ENCODE measurements around the gene TRIM63. TPM values are rescaled to one million over a fixed set of nuclear protein-coding genes. Genes with fewer than 3 reads are reported as not detected.
"Not testable (repeated sequence)": the region's sequence is repeated elsewhere in the genome, so short reads cannot be mapped to it uniquely, and the experiment has no call there.

The TRIM63 gene
- total and polyA plus RNA-seq, 11 donors: 136 to 598 (median 204) TPM

DNA sequence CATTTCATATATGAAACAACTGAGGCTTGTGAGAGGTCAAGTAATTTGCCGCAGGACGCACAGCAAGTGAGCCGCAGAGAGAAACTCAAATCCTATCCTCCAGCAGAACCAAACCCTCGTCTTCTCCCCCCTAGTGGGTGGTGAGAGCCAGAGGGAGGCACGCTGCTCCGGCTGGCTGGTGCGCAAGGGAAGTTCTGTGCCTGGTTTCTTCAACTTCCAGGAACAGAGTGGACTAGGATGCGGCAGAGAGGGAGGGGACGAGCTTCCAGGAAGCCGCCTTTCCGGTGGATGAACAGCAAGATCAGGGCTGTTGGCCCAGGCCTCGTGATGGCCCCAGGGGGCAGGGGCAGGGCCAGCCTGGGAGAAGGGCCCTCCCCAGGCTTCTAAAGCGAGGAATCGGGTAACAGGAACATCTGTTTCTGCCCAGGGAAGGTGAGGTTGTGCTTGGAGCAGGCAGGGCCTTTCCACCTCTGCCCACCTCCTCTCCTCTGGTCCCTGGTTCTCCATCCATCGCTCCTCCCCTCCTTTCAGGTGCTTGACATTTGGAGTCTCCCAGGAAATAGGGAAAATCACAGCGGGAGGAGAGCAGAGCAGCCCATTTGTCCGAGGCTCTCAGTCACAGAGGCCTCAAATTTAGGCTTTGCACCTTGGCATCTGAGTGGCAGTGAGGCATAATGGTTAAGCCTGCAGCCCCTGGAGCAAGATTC, 27.4 kb upstream of the TRIM63 start:
- H3K27me3 ChIP-seq: peaks cover 0 to 13% (median 0%) of the 10 kb centered on the region in 9 donors
- peak overlapping the region; percentile 47 to 99 (median 88) for H3K27ac ChIP-seq
- H3K4me1 ChIP-seq: peaks cover 0 to 24% (median 14%) of the 10 kb centered on the region in 12 donors
- intact Hi-C loops (cut with DNase I): loop anchor here in 8 of 10 donors (1.0 to 5.0 kb wide), 7 partner anchors 11 to 58 kb away; partner anchors contain the start of gene TRIM63 (in 3 of the 8)
- H3K36me3 ChIP-seq: no peaks in the 10 kb centered on the region
- WGBS, 4 donors: 12 to 18% (median 13%) methylated on average over 17 of the region's 17 CpGs
- H3K9me3 ChIP-seq: no peaks in the 10 kb centered on the region
- peak overlapping the region in 7 of 12 donors; percentile 7 to 27 (median 18) for H3K4me3 ChIP-seq
- ATAC-seq (peak; percentile 71 to 79 (median 74)), DNase-seq (peak; percentile 51 to 87 (median 55))
- TF ChIP-seq, protein P1, sequence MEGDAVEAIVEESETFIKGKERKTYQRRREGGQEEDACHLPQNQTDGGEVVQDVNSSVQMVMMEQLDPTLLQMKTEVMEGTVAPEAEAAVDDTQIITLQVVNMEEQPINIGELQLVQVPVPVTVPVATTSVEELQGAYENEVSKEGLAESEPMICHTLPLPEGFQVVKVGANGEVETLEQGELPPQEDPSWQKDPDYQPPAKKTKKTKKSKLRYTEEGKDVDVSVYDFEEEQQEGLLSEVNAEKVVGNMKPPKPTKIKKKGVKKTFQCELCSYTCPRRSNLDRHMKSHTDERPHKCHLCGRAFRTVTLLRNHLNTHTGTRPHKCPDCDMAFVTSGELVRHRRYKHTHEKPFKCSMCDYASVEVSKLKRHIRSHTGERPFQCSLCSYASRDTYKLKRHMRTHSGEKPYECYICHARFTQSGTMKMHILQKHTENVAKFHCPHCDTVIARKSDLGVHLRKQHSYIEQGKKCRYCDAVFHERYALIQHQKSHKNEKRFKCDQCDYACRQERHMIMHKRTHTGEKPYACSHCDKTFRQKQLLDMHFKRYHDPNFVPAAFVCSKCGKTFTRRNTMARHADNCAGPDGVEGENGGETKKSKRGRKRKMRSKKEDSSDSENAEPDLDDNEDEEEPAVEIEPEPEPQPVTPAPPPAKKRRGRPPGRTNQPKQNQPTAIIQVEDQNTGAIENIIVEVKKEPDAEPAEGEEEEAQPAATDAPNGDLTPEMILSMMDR (IDR thresholded peaks at IDR 0.05): peak in 7 of 12 donors; percentile 7 to 34 (median 22)
- TF ChIP-seq POLR2A (IDR thresholded peaks at IDR 0.05): peak in 1 of 2 donors; percentile 39

DNA sequence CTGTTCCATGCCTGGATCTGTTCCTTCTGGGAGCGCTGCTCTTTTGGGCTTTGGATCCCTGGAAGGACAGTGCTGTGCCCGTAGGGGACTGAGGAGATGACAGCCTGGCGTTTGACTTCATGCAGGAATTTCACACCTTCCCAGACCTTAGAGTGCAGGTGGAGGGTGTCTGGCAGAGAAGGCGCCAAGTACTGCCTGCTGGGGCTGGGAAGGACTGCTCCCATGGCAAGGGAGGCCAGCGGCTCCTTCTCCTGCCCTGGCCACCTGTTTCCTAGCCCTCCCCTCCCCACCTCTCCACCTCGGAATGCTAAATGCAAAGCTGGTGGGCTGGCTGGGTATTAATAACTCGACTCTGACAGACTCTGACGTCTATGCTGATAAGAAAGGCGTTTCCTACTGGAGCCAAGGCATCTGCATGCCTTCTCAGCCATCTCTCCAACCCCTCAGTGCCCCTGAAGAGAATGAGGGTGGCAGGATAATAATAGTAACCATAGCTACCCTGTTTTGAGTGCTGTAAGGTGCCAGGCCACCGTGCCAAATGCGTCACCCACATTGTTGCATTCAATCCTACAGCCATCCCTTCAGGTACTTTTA, 26.7 kb upstream of the TRIM63 start:
- TF ChIP-seq, protein P1 (IDR thresholded peaks at IDR 0.05): no peak
- peak in 1 of 2 donors; percentile 55 for TF ChIP-seq POLR2A (IDR thresholded peaks at IDR 0.05)
- Histone ChIP-seq H3K27ac (peak overlapping the region; percentile 61 to 99 (median 88)), H3K4me3 (peak overlapping the region in 7 of 12 donors; percentile 7 to 42 (median 27)), H3K36me3 (no peaks in the 10 kb centered on the region), H3K27me3 (peaks cover 0 to 13% (median 0%) of the 10 kb centered on the region in 9 donors), H3K4me1 (peaks cover 0 to 24% (median 14%) of the 10 kb centered on the region in 12 donors), H3K9me3 (no peaks in the 10 kb centered on the region)
- intact Hi-C loops (cut with DNase I): loop anchor here in 8 of 10 donors (1.0 to 5.0 kb wide), 7 partner anchors 10 to 57 kb away; partner anchors contain the start of gene TRIM63 (in 3 of the 8)
- 7 to 18% (median 12%) methylated on average over 9 to 11 of the region's 11 CpGs for WGBS, 4 donors
- ATAC-seq (peak; percentile 91 to 96 (median 94)), DNase-seq (peak; percentile 66 to 87 (median 69))

DNA sequence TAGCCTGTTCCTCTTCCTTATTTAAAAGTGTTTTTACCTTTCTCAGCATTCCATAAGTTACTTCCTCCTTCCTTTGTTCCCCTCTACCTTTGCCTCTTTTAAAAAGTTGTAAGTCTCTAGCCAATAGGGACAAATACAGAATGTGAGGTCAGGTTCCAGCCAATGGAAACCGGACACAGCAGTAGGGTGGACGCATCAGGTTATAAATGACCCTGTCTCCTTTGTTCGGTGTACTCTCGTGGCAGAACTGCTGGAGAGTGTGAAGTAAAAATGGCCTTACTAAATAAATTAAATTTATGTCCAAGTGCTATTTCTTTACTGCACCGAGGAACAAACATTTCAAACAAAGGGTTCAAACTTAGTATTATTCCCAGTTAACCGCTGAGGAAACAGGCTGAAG, 26.1 kb upstream of the TRIM63 start:
- not testable (repeated sequence) for DNase-seq, H3K36me3 ChIP-seq, H3K9me3 ChIP-seq
- TF ChIP-seq POLR2A (IDR thresholded peaks at IDR 0.05): peak in 1 of 2 donors; percentile 60
- intact Hi-C loops (cut with DNase I): loop anchor here in 4 of 10 donors (5.0 kb wide), 2 partner anchors 36 to 56 kb away; no protein-coding TSS in a partner anchor
- Histone ChIP-seq H3K4me3 (peak overlapping the region in 5 of 12 donors; percentile 25 to 42 (median 34)), H3K4me1 (peaks cover 0 to 24% (median 14%) of the 10 kb centered on the region in 12 donors), H3K27me3 (peaks cover 0 to 13% (median 0%) of the 10 kb centered on the region in 9 donors), H3K27ac (peak overlapping the region; percentile 61 to 99 (median 88))
- WGBS, 4 donors: 27 to 43% (median 33%) methylated on average over 6 of the region's 6 CpGs
- peak in 3 of 4 donors; percentile 40 to 52 (median 48) for ATAC-seq

DNA sequence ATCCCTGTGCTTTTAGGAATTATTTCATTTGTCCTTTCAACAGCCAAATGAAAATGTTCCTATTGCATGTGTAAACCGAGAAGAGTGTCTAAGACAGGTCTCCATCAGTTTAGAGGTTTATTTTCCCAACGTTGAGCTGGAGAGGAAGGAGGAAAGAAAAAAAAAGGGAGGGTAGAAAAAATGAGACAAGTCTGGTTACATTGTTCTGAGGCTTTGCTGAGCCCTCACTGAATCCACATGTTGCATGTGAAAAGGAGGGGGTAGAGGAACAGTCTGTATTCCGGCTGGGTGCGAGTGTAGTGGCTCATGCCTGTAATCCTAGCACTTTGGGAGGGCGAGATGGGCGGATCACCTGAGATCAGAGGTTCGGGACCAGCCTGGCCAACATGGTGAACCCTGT, 25.0 kb upstream of the TRIM63 start:
- DNase-seq (no peak), ATAC-seq (no peak)
- Histone ChIP-seq H3K4me3 (no peak overlapping the region), H3K4me1 (peaks cover 0 to 24% (median 14%) of the 10 kb centered on the region in 12 donors), H3K9me3 (no peaks in the 10 kb centered on the region), H3K27me3 (peaks cover 0 to 13% (median 0%) of the 10 kb centered on the region in 9 donors), H3K27ac (peak overlapping the region in 4 of 12 donors; percentile 90 to 99 (median 92)), H3K36me3 (no peaks in the 10 kb centered on the region)
- intact Hi-C loops (cut with DNase I): loop anchor here in 4 of 10 donors (5.0 kb wide), 2 partner anchors 35 to 55 kb away; no protein-coding TSS in a partner anchor
- no peak for TF ChIP-seq POLR2A (IDR thresholded peaks at IDR 0.05)
- 62 to 68% (median 64%) methylated on average over 7 of the region's 7 CpGs for WGBS, 4 donors

All from heart left ventricle (tissue), 16 donors.